HG02885 (cell line): ENCODE measurements around the gene TOMM40.
"Not testable (repeated sequence)": the region's sequence is repeated elsewhere in the genome, so short reads cannot be mapped to it uniquely, and the experiment has no call there.

Experiments used
- ATAC-seq: cut with Tn5 transposase; IDR thresholded peaks from one replicate; pipeline ENCODE4 v1.9.1; 2021; ENCODE audit warnings: mild to moderate bottlenecking; ENCODE audit not compliant: unreplicated experiment, poor library complexity

Gene TOMM40

DNA sequence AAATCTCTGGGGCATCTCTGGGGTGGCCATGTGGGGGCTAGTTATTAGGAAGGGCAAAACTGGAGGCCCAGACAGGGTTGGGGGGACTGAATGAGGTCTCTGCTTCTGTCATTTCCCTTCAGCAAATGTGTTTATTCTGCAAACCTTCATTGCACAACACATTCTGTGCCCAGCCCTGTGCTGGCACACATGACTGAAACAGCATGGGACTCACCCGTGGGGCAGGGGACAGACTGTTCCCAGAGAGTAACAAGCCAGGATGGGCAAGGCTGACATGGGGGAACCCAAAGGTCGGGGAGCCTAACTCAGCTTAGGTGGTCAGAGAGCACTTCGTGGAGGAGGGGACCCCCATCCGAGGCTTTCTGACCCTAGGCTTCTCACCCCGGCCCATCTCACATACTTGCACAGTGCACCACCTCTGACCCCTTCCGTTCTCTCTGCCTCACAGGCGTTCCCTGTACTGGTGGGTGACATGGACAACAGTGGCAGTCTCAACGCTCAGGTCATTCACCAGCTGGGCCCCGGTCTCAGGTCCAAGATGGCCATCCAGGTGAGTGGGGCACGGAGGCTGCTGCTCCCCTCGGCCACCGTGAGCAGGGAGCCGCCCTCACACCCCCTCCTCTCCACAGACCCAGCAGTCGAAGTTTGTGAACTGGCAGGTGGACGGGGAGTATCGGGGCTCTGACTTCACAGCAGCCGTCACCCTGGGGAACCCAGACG, 2.4 kb downstream of the TOMM40 start:
- ATAC-seq, result no peak

- no peak for ATAC-seq
Measured at GRCh38 chr19:44894052-44894400, 3.0 kb downstream of the TOMM40 start.

GRCh38 chr19:44894946-44895345, 3.9 kb downstream of the TOMM40 start:
- no peak for ATAC-seq

- ATAC-seq, result no peak
Measured at GRCh38 chr19:44897835-44898234, 6.8 kb downstream of the TOMM40 start.

GRCh38 chr19:44900328-44901244, 9.5 kb downstream of the TOMM40 start:
- ATAC-seq, result no peak

- ATAC-seq, result no peak
Measured at GRCh38 chr19:44903216-44903601, 12.2 kb downstream of the TOMM40 start.

DNA sequence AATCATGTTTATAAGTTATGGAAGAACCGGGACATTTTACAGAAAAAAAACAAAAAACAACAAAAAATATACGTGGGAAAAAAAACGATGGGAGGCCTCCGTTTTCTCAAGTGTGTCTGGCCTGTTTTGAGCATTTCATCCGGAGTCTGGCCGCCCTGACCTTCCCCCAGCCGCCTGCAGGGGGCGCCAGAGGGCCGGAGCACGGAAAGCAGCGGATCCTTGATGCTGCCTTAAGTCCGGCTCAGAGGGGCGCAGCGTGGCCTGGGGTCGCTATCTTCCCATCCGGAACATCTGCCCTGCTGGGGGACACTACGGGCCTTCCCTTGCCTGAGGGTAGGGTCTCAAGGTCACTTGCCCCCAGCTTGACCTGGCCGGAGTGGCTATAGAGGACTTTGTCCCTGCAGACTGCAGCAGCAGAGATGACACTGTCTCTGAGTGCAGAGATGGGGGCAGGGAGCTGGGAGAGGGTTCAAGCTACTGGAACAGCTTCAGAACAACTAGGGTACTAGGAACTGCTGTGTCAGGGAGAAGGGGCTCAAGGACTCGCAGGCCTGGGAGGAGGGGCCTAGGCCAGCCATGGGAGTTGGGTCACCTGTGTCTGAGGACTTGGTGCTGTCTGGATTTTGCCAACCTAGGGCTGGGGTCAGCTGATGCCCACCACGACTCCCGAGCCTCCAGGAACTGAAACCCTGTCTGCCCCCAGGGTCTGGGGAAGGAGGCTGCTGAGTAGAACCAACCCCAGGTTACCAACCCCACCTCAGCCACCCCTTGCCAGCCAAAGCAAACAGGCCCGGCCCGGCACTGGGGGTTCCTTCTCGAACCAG, 12.8 kb downstream of the TOMM40 start:
- no peak for ATAC-seq

GRCh38 chr19:44904426-44904994, 13.5 kb downstream of the TOMM40 start:
- no peak for ATAC-seq

DNA sequence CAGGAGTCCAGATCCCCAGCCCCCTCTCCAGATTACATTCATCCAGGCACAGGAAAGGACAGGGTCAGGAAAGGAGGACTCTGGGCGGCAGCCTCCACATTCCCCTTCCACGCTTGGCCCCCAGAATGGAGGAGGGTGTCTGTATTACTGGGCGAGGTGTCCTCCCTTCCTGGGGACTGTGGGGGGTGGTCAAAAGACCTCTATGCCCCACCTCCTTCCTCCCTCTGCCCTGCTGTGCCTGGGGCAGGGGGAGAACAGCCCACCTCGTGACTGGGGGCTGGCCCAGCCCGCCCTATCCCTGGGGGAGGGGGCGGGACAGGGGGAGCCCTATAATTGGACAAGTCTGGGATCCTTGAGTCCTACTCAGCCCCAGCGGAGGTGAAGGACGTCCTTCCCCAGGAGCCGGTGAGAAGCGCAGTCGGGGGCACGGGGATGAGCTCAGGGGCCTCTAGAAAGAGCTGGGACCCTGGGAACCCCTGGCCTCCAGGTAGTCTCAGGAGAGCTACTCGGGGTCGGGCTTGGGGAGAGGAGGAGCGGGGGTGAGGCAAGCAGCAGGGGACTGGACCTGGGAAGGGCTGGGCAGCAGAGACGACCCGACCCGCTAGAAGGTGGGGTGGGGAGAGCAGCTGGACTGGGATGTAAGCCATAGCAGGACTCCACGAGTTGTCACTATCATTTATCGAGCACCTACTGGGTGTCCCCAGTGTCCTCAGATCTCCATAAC, 14.5 kb downstream of the TOMM40 start, which contains the start of gene APOE:
Gene APOE, plus strand, starts transcription at position 360 of the 724 bp plus-strand sequence. CDS start 829 bp downstream, outside the sequence.
- no peak for ATAC-seq

DNA sequence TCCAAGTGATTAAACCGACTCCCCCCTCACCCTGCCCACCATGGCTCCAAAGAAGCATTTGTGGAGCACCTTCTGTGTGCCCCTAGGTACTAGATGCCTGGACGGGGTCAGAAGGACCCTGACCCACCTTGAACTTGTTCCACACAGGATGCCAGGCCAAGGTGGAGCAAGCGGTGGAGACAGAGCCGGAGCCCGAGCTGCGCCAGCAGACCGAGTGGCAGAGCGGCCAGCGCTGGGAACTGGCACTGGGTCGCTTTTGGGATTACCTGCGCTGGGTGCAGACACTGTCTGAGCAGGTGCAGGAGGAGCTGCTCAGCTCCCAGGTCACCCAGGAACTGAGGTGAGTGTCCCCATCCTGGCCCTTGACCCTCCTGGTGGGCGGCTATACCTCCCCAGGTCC, 16.6 kb downstream of the TOMM40 start:
- ATAC-seq, result no peak

GRCh38 chr19:44908074-44908835, 17.2 kb downstream of the TOMM40 start:
- no peak for ATAC-seq

GRCh38 chr19:44908836-44909261, 17.8 kb downstream of the TOMM40 start:
- ATAC-seq, result no peak

DNA sequence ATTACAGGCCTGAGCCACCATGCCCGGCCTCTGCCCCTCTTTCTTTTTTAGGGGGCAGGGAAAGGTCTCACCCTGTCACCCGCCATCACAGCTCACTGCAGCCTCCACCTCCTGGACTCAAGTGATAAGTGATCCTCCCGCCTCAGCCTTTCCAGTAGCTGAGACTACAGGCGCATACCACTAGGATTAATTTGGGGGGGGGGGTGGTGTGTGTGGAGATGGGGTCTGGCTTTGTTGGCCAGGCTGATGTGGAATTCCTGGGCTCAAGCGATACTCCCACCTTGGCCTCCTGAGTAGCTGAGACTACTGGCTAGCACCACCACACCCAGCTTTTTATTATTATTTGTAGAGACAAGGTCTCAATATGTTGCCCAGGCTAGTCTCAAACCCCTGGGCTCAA, 18.7 kb downstream of the TOMM40 start:
- no peak for ATAC-seq

DNA sequence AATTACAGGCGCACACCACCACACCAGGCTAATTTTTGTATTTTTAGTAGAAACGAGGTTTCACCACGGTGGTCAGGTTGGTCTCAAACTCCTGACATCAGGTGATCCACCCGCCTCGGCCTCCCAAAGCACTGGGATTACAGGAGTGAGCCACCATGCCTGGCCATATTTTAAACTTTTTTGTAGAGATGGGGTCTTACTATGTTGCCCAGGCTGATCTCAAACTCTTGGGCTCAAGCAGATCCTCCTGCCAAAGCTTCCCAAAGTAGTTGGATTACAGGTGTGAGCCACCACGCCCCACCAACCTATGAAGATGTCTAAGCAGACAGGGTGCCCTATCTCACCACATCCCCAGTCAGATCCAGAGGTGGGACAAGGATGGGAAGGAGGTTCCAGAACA, 20.8 kb downstream of the TOMM40 start:
- ATAC-seq, result not testable (repeated sequence)

- no peak for ATAC-seq
Measured at GRCh38 chr19:44912854-44913253, 21.8 kb downstream of the TOMM40 start.

GRCh38 chr19:44913512-44914432, 22.7 kb downstream of the TOMM40 start:
- not testable (repeated sequence) for ATAC-seq

GRCh38 chr19:44914433-44915206, 23.6 kb downstream of the TOMM40 start, which contains the start of gene APOC1:
APOC1 (plus strand) TSS chr19:44914608; CDS start chr19:44914892, 284 bp downstream.
- peak; percentile 95 for ATAC-seq
